Measurements from ENCODE around the gene RNF125. TPM values are rescaled to one million over a fixed set of nuclear protein-coding genes. Genes with fewer than 3 reads are reported as not detected.
A peak's percentile ranks its signal among the peaks of the same experiment; 100 is the strongest.

Gene RNF125
- total and polyA plus RNA-seq, 10 of the 15 experiments (the other 5 are each of a cell fraction or from before 2014, with no cell fraction given), result 0.79 to 3.9 (median 2.9) TPM

- ATAC-seq, result no peak
- POLR2A ChIA-PET, result interaction anchor here (1.4 kb wide), 1 partner anchor 9 kb away, joined by 4 read pairs; no protein-coding TSS in a partner anchor
- H3K9me3 ChIP-seq (replicated peaks; ENCODE audit: control insufficient read depth, insufficient read depth, low read length), result no peaks in the 10 kb centered on the region; the same call in 1 of the 3 replicates
- H3K4me2 ChIP-seq (ENCODE audit: control insufficient read depth, insufficient read depth), result peak overlapping the region; percentile 2; the same call in 1 of the 2 replicates
- CTCF ChIA-PET, result interaction anchor here (1.3 kb wide), 1 partner anchor 11 kb away, joined by 3 read pairs; no protein-coding TSS in a partner anchor
- DNase-seq (ENCODE audit: low read depth, low spot score), result no peak
- no peaks in the 10 kb centered on the region; the same call in 1 of the 2 replicates for H3K4me1 ChIP-seq (ENCODE audit: control insufficient read depth, insufficient read depth, low read length)
- H3K27me3 ChIP-seq (replicated peaks in 1 of 2; ENCODE audit: control insufficient read depth in 2 of 2, insufficient read depth in 2 of 2, low read length in 1 of 2), result no peaks in the 10 kb centered on the region
- no TSS peak for BruUV-seq (replicated peaks)
- in situ Hi-C loops (cut with MboI) (no loop called here), intact Hi-C loops (cut with micrococcal nuclease; ENCODE audit: unreplicated experiment) (no loop called here)
- no peak overlapping the region for H3K9ac ChIP-seq (ENCODE audit: control insufficient read depth, insufficient read depth, low read length)
- peaks cover 87% of the 10 kb centered on the region for H3K79me2 ChIP-seq (ENCODE audit: control insufficient read depth, insufficient read depth, low read length)
- no peak overlapping the region for H3K27ac ChIP-seq (ENCODE audit: control insufficient read depth, insufficient read depth)
- RAD21 ChIA-PET (ENCODE audit: unreplicated experiment), result no interaction called here
- TF ChIP-seq ELK1 (IDR thresholded peaks at IDR 0.05; ENCODE audit: low read depth, low read length), result no peak
- TF ChIP-seq SPI1 (IDR thresholded peaks at IDR 0.05; ENCODE audit: borderline replicate concordance, insufficient read depth, low read depth, low read length), result no peak
- no peak for TF ChIP-seq IRF5 (IDR thresholded peaks at IDR 0.05; ENCODE audit: borderline replicate concordance)
- no peak for TF ChIP-seq BHLHE40 (IDR thresholded peaks at IDR 0.05; ENCODE audit: borderline replicate concordance in 1 of 2, low read depth in 2 of 2, low read length in 1 of 2)
- no peak for TF ChIP-seq ZNF592 (IDR thresholded peaks at IDR 0.05)
- no peak for TF ChIP-seq LARP7 (IDR thresholded peaks at IDR 0.05)
- no peak for TF ChIP-seq SREBF1 (IDR thresholded peaks at IDR 0.05; ENCODE audit: low read length)
- TF ChIP-seq E4F1 (IDR thresholded peaks at IDR 0.05; ENCODE audit: borderline replicate concordance, partially characterized antibody), result no peak
- TF ChIP-seq ZZZ3 (IDR thresholded peaks at IDR 0.05; ENCODE audit: control insufficient read depth, insufficient read length, low read depth), result no peak
- TF ChIP-seq RUNX3 (IDR thresholded peaks at IDR 0.05; ENCODE audit: low read length), result no peak
- TF ChIP-seq RELB (IDR thresholded peaks at IDR 0.05; ENCODE audit: low read depth), result no peak
- H3K4me3 ChIP-seq, result peak overlapping the region; percentile 30; the same call in 1 of the 2 replicates
- H3K36me3 ChIP-seq (ENCODE audit: control insufficient read depth in 2 of 2, insufficient read depth in 2 of 2, low read length in 1 of 2), result peaks cover 0 to 6% of the 10 kb centered on the region in 2 experiments; a peak in 1 of 4 replicates
- no peak overlapping the region for H2AFZ ChIP-seq (ENCODE audit: control insufficient read depth, low read depth, low read length)
- WGBS (ENCODE audit: insufficient coverage, insufficient replicate concordance, low lambda C conversion rate, missing lambda C conversion rate), result 52% methylated on average over 2 of the region's 2 CpGs
- no peak for FAIRE-seq
- H4K20me1 ChIP-seq (ENCODE audit: control insufficient read depth, insufficient read depth), result no peaks in the 10 kb centered on the region
- SMC1A ChIA-PET (ENCODE audit: uncharacterized antibody, unreplicated experiment), result interaction anchor here (1.2 to 1.7 kb wide), 2 partner anchors 8 to 16 kb away, joined by 3 to 10 read pairs; no protein-coding TSS in a partner anchor
These were observed 78.3 kb downstream of the RNF125 start for GRCh38 chr18:32096946-32097345.

All from GM12878 (cell line).